Breast epithelium (tissue), 3 donors: ENCODE measurements around the gene MBD1.

Source experiments
- POLR2A ChIP-seq: fragments of 450-650 bp; IDR thresholded peaks from one replicate; pipeline ENCODE4 v1.6.1; 2016; ENCODE audit warnings: antibody characterized with exemption, mild to moderate bottlenecking, moderate library complexity
- TF ChIP-seq, protein P1 (sequence below), 3 donors: fragments of 450-650 bp; IDR thresholded peaks; one replicate each; pipeline ENCODE4 v1.5.1; 2016 to 2017; ENCODE audit warnings: antibody characterized with exemption in 3 of 3, mild to moderate bottlenecking in 3 of 3, moderate library complexity in 3 of 3

DNA sequence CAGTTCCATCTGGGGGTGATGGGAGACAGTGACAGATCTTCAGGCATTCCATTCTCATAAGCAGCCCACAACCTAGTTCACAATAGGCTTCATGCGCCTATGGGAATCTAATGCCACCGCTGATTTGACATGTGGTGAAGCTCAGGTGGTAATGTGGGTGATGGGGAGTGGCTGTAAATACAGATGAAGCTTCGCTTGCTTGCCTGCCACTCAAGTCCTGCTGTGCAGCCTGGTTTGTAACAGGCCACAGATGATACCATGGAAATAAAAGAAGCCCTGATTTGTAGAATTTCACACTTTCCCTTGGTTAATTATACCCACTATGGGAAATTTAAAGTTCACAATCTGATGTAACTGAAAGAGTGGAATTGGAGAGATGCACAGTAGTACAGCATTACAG lies 46.7 kb upstream of the MBD1 start:
- TF ChIP-seq, protein P1, sequence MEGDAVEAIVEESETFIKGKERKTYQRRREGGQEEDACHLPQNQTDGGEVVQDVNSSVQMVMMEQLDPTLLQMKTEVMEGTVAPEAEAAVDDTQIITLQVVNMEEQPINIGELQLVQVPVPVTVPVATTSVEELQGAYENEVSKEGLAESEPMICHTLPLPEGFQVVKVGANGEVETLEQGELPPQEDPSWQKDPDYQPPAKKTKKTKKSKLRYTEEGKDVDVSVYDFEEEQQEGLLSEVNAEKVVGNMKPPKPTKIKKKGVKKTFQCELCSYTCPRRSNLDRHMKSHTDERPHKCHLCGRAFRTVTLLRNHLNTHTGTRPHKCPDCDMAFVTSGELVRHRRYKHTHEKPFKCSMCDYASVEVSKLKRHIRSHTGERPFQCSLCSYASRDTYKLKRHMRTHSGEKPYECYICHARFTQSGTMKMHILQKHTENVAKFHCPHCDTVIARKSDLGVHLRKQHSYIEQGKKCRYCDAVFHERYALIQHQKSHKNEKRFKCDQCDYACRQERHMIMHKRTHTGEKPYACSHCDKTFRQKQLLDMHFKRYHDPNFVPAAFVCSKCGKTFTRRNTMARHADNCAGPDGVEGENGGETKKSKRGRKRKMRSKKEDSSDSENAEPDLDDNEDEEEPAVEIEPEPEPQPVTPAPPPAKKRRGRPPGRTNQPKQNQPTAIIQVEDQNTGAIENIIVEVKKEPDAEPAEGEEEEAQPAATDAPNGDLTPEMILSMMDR (IDR thresholded peaks at IDR 0.05) = no peak
- TF ChIP-seq POLR2A = no peak
